ENCODE data around the gene GCSH. TPM values are rescaled to one million over a fixed set of nuclear protein-coding genes. Genes with fewer than 3 reads are reported as not detected.

Gene GCSH
- total RNA-seq (ENCODE audit: unreplicated experiment) = 30.0 TPM
- long read RNA-seq, transcript GCSH-201 (5 exons, 1,597 nt) = major isoform, 59 of 62 reads
- long read RNA-seq, partial matches to known transcripts = 0 of 62 reads
- long read RNA-seq, other reads (novel, unspliced or antisense) = 2 of 62 reads

DNA sequence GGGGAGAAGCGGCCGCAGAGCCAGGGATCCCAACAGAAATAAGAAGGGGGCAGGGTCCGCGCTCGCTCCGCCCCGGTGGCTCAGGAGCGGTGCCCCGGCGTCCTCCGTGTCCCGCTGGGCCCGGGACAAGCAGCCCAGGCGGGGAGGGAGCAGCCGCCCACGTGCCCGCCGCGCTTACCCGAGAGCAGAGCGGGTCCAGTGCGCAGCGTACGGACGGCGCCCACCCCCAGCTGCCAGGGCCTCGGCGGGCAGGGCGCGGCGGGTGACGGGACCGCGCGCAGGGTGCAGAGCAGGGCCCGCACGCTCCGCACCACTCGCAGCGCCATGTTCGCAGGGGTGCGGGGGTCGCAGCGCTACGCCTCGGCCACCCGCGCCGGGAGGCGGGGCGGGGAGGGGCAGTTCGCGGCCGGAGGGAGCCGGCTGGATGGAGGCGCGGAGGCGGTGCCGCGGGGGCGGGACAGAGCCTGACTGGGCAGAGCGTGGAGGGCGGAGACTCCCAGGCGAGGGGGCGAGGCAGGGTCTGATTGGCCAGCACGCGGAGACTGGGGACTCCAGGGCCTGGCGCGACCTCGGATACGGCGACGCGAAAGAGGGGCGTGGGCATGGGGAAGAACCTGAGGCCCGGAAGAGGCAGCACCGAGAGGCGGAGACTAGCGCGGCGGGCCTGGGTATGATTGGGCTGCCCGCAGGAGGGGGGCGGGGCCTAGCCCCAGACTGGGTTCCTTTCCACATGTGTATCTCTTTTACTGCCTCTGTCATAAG is at the start of gene GCSH:
Gene GCSH (minus strand): TSS at position 443 of the 762 bp plus-strand sequence. CDS start 117 bp downstream, at position 326.
- Mint-ChIP-seq H3K9me3 (ENCODE audit: unreplicated experiment) (peaks cover 6% of the 10 kb centered on the region), H3K36me3 (ENCODE audit: unreplicated experiment) (no peaks in the 10 kb centered on the region), H3K27ac (ENCODE audit: unreplicated experiment) (no peak within 1 kb of the TSS), H3K4me1 (ENCODE audit: low read depth, unreplicated experiment) (no peaks in the 10 kb centered on the region), H3K27me3 (ENCODE audit: unreplicated experiment) (peaks cover 2% of the 10 kb centered on the region), H3K4me3 (ENCODE audit: unreplicated experiment) (peak within 1 kb of the TSS; percentile 86)
- peak; percentile 99 for DNase-seq
- TF ChIP-seq, protein P1, sequence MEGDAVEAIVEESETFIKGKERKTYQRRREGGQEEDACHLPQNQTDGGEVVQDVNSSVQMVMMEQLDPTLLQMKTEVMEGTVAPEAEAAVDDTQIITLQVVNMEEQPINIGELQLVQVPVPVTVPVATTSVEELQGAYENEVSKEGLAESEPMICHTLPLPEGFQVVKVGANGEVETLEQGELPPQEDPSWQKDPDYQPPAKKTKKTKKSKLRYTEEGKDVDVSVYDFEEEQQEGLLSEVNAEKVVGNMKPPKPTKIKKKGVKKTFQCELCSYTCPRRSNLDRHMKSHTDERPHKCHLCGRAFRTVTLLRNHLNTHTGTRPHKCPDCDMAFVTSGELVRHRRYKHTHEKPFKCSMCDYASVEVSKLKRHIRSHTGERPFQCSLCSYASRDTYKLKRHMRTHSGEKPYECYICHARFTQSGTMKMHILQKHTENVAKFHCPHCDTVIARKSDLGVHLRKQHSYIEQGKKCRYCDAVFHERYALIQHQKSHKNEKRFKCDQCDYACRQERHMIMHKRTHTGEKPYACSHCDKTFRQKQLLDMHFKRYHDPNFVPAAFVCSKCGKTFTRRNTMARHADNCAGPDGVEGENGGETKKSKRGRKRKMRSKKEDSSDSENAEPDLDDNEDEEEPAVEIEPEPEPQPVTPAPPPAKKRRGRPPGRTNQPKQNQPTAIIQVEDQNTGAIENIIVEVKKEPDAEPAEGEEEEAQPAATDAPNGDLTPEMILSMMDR (IDR thresholded peaks at IDR 0.05; ENCODE audit: partially characterized antibody, unreplicated experiment) = no peak

DNA sequence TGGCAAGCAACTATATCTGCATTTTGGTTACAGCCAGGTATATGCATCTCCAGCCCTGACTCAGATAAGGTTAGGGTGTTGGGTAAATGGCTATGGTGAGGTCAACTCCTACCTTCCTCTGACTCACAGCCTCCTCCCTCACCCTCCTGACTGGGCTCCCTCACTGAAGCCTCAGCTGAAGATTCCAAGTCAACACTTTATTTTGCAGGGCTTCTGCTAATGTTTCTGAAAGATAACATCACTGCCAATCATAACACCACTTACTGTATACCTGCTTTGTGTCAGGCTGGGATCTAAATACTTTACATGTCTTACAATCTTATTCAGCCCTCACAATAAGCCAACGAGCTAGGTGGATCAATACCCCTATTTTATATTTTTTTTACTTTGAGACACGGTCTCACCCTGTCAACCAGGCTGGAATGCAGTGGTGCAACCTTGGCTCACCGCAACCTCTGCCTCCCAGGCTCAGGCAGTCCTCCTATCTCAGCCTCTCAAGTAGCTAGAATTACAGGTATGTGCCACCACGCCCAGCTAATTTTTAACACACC is 47.8 kb upstream of the GCSH start:
- H3K9me3 Mint-ChIP-seq (ENCODE audit: unreplicated experiment) = no peaks in the 10 kb centered on the region
- H3K36me3 Mint-ChIP-seq (ENCODE audit: unreplicated experiment) = no peaks in the 10 kb centered on the region
- no peaks in the 10 kb centered on the region for H3K4me1 Mint-ChIP-seq (ENCODE audit: low read depth, unreplicated experiment)
- H3K27me3 Mint-ChIP-seq (ENCODE audit: unreplicated experiment) = peaks cover 2% of the 10 kb centered on the region
- no peak overlapping the region for H3K4me3 Mint-ChIP-seq (ENCODE audit: unreplicated experiment)
- TF ChIP-seq, protein P1 (IDR thresholded peaks at IDR 0.05; ENCODE audit: partially characterized antibody, unreplicated experiment) = no peak
- DNase-seq = no peak
- no peak overlapping the region for H3K27ac Mint-ChIP-seq (ENCODE audit: unreplicated experiment)

DNA sequence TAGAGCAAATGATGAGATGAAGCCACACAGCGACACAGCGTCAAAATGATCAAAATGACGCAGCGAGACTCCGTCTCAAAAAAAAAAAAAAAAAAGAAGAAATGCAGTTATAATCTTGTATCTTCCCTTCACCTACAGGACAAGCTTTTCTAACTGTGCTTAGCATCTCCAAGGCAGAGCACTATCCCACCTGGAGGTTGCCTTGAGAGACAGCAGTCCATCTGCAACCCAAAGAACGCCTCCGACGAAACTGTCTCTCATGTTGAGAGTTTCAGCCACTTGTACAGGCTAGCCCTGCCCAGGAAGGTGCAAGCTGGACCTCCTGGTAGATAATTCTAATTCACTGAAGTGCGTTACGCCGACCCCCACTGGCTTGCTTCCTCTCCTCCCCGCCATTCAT is 46.7 kb upstream of the GCSH start:
- Mint-ChIP-seq H3K4me3 (ENCODE audit: unreplicated experiment) (no peak overlapping the region), H3K27ac (ENCODE audit: unreplicated experiment) (no peak overlapping the region), H3K4me1 (ENCODE audit: low read depth, unreplicated experiment) (no peaks in the 10 kb centered on the region), H3K36me3 (ENCODE audit: unreplicated experiment) (no peaks in the 10 kb centered on the region), H3K27me3 (ENCODE audit: unreplicated experiment) (peaks cover 2% of the 10 kb centered on the region), H3K9me3 (ENCODE audit: unreplicated experiment) (no peaks in the 10 kb centered on the region)
- TF ChIP-seq, protein P1 (IDR thresholded peaks at IDR 0.05; ENCODE audit: partially characterized antibody, unreplicated experiment) = no peak
- DNase-seq = no peak

DNA sequence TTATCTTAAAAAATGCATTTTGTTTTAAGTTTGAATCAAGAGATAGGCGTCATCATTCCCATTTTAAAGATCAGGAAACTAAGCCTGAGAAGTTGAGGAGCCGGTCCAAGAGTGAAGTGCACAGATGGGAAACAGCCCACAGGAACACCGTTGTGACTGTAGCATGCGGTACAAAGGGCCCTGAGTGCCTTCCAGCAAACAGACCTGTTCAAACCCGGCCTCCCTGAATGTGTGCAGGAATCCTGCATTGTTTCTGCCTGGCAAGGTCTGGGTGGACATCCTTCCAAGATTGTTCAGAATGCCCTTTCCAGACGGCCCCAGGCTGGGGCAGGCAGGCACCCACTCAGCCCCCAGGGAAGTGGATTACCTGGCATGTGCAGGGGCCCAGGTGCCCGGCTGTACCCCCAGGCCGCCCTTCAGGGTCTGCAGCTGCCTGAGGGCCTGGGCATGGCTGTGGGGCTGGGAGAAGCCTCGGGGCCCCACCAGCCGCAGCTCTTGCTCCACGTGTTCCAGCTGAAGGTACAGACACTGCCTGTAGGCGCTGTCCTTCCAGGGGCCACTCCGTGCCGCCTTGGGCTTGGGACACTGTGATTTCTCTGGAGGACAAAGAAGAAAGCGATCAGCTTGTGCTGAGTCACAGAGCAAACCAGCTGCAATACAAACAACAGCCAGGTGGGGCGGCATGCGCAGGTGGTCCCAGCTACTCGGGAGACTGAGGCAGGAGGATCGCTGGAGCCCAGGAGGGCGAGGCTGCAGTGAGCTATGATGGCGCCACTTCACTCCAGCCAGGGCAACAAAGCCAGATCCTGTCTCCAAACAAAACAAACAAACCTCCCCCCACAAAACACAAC is 45.0 kb upstream of the GCSH start:
- Mint-ChIP-seq H3K27ac (ENCODE audit: unreplicated experiment) (no peak overlapping the region), H3K4me3 (ENCODE audit: unreplicated experiment) (no peak overlapping the region), H3K36me3 (ENCODE audit: unreplicated experiment) (no peaks in the 10 kb centered on the region), H3K9me3 (ENCODE audit: unreplicated experiment) (no peaks in the 10 kb centered on the region), H3K4me1 (ENCODE audit: low read depth, unreplicated experiment) (peaks cover 8% of the 10 kb centered on the region), H3K27me3 (ENCODE audit: unreplicated experiment) (no peaks in the 10 kb centered on the region)
- TF ChIP-seq, protein P1 (IDR thresholded peaks at IDR 0.05; ENCODE audit: partially characterized antibody, unreplicated experiment) = peak; percentile 49
- DNase-seq = peak; percentile 23
